Activated CD4-positive, alpha-beta T cell treated with anti-CD3 and anti-CD28 coated beads for 36 hours (primary cell): Measurements from ENCODE around the gene C20orf141. TPM values are rescaled to one million over a fixed set of nuclear protein-coding genes. Genes with fewer than 3 reads are reported as not detected.
"Not testable (repeated sequence)": the region's sequence is repeated elsewhere in the genome, so short reads cannot be mapped to it uniquely, and the experiment has no call there.

Source experiments
- ATAC-seq: fragments of 200-7000 bp; cut with Tn5 transposase; one replicate; pipeline ENCODE4 v1.10.0; 2021; ENCODE audit warnings: mild to moderate bottlenecking, moderate library complexity
- CTCF ChIA-PET: fragments of 350-600 bp; sonication (Branson Sonifier 250); formaldehyde crosslinking; loops from one replicate; lab custom pipeline; 2021; ENCODE audit warnings: antibody characterized with exemption; lab: Charles Lee
- POLR2A ChIA-PET: fragments of 350-600 bp; sonication (Branson Sonifier 250); formaldehyde crosslinking; loops from one replicate; lab custom pipeline; 2021; ENCODE audit warnings: antibody characterized with exemption, inconsistent platforms; lab: Charles Lee
- DNase-seq: peaks from one replicate; pipeline ENCODE4 v3.0.0-alpha.2; 2020
- H3K27ac Mint-ChIP-seq: one replicate; pipeline ENCODE4 v1.8.0; 2021; ENCODE audit warnings: mixed read lengths
- H3K27me3 Mint-ChIP-seq: one replicate; pipeline ENCODE4 v1.8.0; 2021; ENCODE audit warnings: mixed read lengths
- H3K36me3 Mint-ChIP-seq: one replicate; pipeline ENCODE4 v1.8.0; 2021; ENCODE audit warnings: low read depth, mixed read lengths
- H3K4me1 Mint-ChIP-seq: one replicate; pipeline ENCODE4 v1.8.0; 2021; ENCODE audit warnings: mixed read lengths
- H3K4me3 Mint-ChIP-seq: one replicate; pipeline ENCODE4 v1.8.0; 2021; ENCODE audit warnings: mild to moderate bottlenecking, moderate library complexity, mixed read lengths
- H3K9me3 Mint-ChIP-seq: one replicate; pipeline ENCODE4 v1.8.0; 2021; ENCODE audit warnings: low read depth, mixed read lengths
- intact Hi-C, 2 experiments: fragments of 100-400 bp; cut with DNase I in 1 of 2; cut with micrococcal nuclease in 1 of 2; formaldehyde crosslinking; loops; one replicate each; pipeline versions ENCODE4 v1.14.2 to v1.15.1; 2022 to 2024; cut with DNase I, micrococcal nuclease
- total RNA-seq, 2 experiments: library from RNA; stranded (reverse); gene quantifications; one replicate each; pipeline ENCODE4 v1.2.3, GENCODE V29; 2021

Gene C20orf141, protein sequence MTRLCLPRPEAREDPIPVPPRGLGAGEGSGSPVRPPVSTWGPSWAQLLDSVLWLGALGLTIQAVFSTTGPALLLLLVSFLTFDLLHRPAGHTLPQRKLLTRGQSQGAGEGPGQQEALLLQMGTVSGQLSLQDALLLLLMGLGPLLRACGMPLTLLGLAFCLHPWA
- not detected for total RNA-seq

- Mint-ChIP-seq H3K9me3 (peaks cover 2% of the 10 kb centered on the region), H3K4me1 (no peaks in the 10 kb centered on the region), H3K27ac (no peak within 1 kb of the TSS), H3K4me3 (no peak within 1 kb of the TSS), H3K27me3 (peaks cover 29% of the 10 kb centered on the region), H3K36me3 (no peaks in the 10 kb centered on the region)
- intact Hi-C loops: no loop called here
- ChIA-PET POLR2A (no interaction called here), CTCF (no interaction called here)
- ATAC-seq (no peak), DNase-seq (no peak)
Measured at GRCh38 chr20:2814587-2815051, at the start of gene C20orf141. Gene C20orf141 (plus strand): TSS chr20:2814987. CDS start chr20:2815185, 198 bp downstream.

GRCh38 chr20:2767768-2768631, 46.8 kb upstream of the C20orf141 start:
- POLR2A ChIA-PET: no interaction called here
- CTCF ChIA-PET: interaction anchor here (0.5 to 1.3 kb wide), 3 partner anchors 14 to 38 kb away, joined by 3 read pairs; no protein-coding TSS in a partner anchor
- Mint-ChIP-seq H3K9me3 (no peaks in the 10 kb centered on the region), H3K4me1 (peaks cover 7% of the 10 kb centered on the region), H3K27ac (no peak overlapping the region), H3K27me3 (peaks cover 11% of the 10 kb centered on the region), H3K36me3 (no peaks in the 10 kb centered on the region), H3K4me3 (no peak overlapping the region)
- intact Hi-C loops: no loop called here
- DNase-seq: no peak
- ATAC-seq: no peak

DNA sequence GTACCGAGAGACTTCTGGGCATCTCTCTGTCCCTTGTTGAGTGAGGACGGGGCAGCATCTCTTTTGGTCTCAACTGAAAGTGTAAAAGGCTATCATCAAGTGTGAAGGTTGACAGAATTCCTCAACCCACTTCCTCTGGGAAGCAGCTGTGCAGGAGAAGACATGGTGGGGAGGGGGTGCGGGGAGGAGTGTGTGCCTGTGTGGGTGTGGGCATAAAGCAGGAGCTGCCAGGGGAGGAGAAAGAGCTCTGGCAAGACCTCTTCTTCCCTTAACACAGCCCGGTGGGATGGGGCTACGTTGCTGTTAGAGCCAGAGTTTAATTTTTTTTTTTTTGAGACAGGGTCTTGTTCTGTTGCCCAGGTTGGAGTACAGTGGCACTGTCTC, 46.2 kb upstream of the C20orf141 start:
- Mint-ChIP-seq H3K27me3 (peaks cover 11% of the 10 kb centered on the region), H3K4me1 (peaks cover 7% of the 10 kb centered on the region), H3K9me3 (no peaks in the 10 kb centered on the region), H3K27ac (no peak overlapping the region), H3K36me3 (no peaks in the 10 kb centered on the region), H3K4me3 (no peak overlapping the region)
- CTCF ChIA-PET: interaction anchor here (1.3 kb wide), 1 partner anchor 16 kb away, joined by 3 read pairs; no protein-coding TSS in a partner anchor
- POLR2A ChIA-PET: no interaction called here
- DNase-seq: no peak
- intact Hi-C loops: no loop called here
- ATAC-seq: no peak

DNA sequence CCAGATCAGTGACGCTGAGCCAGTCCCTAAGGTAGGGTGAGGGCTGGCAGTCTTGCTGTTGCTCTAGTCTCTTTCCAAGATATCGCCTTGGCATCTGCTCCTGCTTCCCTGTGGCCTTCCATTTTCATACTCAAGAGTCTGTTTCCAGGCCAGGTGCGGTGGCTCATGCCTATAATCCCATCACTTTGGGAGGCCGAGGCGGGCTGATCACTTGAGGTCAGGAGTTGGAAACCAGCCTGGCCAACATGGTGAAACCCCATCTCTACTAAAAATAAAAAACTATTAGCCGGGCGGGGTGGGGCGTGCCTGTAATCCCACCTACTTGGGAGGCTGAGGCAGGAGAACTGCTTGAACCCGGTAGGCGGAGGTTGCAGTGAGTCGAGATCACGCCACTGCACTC, 44.7 kb upstream of the C20orf141 start:
- DNase-seq, H3K9me3 Mint-ChIP-seq, POLR2A ChIA-PET, ATAC-seq, H3K4me3 Mint-ChIP-seq, H3K36me3 Mint-ChIP-seq, H3K27ac Mint-ChIP-seq, CTCF ChIA-PET, H3K4me1 Mint-ChIP-seq, intact Hi-C loops: not testable (repeated sequence)
- H3K27me3 Mint-ChIP-seq: peaks cover 11% of the 10 kb centered on the region

DNA sequence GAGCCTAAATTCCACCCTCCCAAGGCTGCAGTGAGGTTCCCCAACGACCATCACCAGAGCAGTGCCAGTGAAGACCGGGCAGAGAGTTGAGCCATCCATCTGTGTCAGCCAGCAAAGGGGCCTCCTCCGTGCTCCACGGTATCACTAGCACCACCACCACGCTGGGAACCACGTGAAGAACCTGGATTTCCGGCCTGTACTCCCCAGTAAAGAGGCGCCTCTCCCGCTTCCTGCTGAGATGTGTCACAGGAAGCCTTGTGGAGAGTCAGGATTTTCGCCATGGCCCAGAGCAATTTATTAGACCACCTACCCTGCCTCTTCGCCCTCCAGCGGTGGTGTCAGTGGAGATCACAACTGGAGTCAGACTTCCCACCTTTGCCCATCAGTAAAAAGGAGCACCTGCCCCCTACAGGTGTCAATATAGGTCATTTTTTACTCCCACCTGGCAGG, 43.1 kb upstream of the C20orf141 start:
- H3K4me3 Mint-ChIP-seq: no peak overlapping the region
- no peaks in the 10 kb centered on the region for H3K36me3 Mint-ChIP-seq
- no peak overlapping the region for H3K27ac Mint-ChIP-seq
- peaks cover 11% of the 10 kb centered on the region for H3K27me3 Mint-ChIP-seq
- intact Hi-C loops: no loop called here
- DNase-seq (no peak), ATAC-seq (no peak)
- POLR2A ChIA-PET: no interaction called here
- H3K9me3 Mint-ChIP-seq: no peaks in the 10 kb centered on the region
- peaks cover 7% of the 10 kb centered on the region for H3K4me1 Mint-ChIP-seq
- CTCF ChIA-PET: interaction anchor here (0.6 kb wide), 1 partner anchor 222 kb away, joined by 3 read pairs; no protein-coding TSS in a partner anchor

DNA sequence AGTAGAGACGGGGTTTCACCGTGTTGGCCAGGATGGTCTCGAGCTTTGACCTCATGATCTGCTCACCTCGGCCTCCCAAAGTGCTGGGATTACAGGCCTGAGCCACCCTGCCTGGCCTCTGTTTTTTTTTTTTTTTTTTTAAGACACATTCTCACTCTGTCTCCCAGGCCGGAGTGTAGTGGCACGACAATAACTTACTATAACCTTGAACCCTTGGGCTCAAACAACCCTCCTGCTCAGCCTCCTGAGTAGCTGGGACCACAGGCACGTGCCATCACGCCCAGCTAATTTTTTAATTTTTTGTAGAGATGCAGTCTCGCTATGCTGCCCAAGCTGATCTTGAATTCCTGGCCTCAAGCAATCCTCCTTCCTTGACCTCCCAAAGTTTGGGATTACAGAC, 41.0 kb upstream of the C20orf141 start:
- DNase-seq: no peak
- no peak overlapping the region for H3K4me3 Mint-ChIP-seq
- peaks cover 11% of the 10 kb centered on the region for H3K4me1 Mint-ChIP-seq
- no peaks in the 10 kb centered on the region for H3K36me3 Mint-ChIP-seq
- H3K27me3 Mint-ChIP-seq: peaks cover 2% of the 10 kb centered on the region
- intact Hi-C loops: no loop called here
- H3K27ac Mint-ChIP-seq: no peak overlapping the region
- no peak for ATAC-seq
- ChIA-PET CTCF (interaction anchor here (0.7 to 1.0 kb wide), 3 partner anchors 17 to 82 kb away, joined by 3 to 4 read pairs (median 3); no protein-coding TSS in a partner anchor), POLR2A (no interaction called here)
- peaks cover 3% of the 10 kb centered on the region for H3K9me3 Mint-ChIP-seq

DNA sequence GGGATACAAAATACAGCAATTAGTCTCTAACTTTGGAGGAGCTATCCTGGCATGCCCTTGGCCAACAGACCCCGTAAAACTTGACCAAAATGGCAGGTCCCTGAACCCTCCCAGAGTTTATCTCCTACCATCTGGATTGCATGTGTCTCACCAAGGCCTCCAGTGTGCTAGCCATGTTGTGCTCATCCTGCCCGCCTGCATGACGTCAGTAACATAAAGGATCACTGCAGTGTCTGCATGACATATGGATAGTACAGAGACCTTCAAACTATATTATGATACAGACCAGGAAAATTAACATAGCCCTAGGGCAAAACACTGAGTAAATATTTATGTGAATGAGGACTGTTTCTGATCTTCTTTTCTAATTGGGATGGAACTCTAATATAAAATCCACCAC, 39.6 kb upstream of the C20orf141 start:
- DNase-seq (no peak), ATAC-seq (no peak)
- H3K36me3 Mint-ChIP-seq: no peaks in the 10 kb centered on the region
- H3K27me3 Mint-ChIP-seq: peaks cover 2% of the 10 kb centered on the region
- CTCF ChIA-PET: interaction anchor here (0.6 to 1.0 kb wide), 4 partner anchors 10 to 601 kb away, joined by 3 to 5 read pairs (median 4); no protein-coding TSS in a partner anchor
- H3K9me3 Mint-ChIP-seq: peaks cover 3% of the 10 kb centered on the region
- POLR2A ChIA-PET: no interaction called here
- H3K27ac Mint-ChIP-seq: no peak overlapping the region
- no peak overlapping the region for H3K4me3 Mint-ChIP-seq
- H3K4me1 Mint-ChIP-seq: peaks cover 11% of the 10 kb centered on the region
- intact Hi-C loops: no loop called here

GRCh38 chr20:2778602-2779321, 36.0 kb upstream of the C20orf141 start:
- Mint-ChIP-seq H3K27me3 (peaks cover 9% of the 10 kb centered on the region), H3K27ac (no peak overlapping the region), H3K4me3 (no peak overlapping the region), H3K36me3 (no peaks in the 10 kb centered on the region), H3K9me3 (peaks cover 3% of the 10 kb centered on the region), H3K4me1 (peaks cover 4% of the 10 kb centered on the region)
- POLR2A ChIA-PET: no interaction called here
- intact Hi-C loops: no loop called here
- CTCF ChIA-PET: no interaction called here
- DNase-seq (no peak), ATAC-seq (no peak)

DNA sequence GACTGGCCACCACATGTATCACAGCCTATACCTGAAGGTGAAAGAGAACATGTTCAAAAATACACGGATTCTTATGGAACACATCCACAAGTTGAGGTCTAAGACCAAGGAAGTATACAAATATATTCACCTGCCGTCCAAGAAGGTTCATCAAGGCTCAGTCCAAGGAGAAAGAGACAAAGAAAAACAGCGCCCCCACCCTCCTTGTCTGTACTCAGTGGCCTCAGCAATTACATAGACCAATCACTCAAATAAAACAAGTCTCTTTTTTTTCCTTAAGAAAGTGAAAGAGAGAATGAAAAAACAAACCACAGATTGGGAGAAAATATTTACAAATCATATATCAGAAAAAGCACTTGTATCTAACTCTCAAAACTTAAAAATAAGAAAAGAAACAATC, 33.8 kb upstream of the C20orf141 start:
- H3K4me1 Mint-ChIP-seq: peaks cover 6% of the 10 kb centered on the region
- DNase-seq (no peak), ATAC-seq (no peak)
- H3K27me3 Mint-ChIP-seq: peaks cover 13% of the 10 kb centered on the region
- H3K36me3 Mint-ChIP-seq: no peaks in the 10 kb centered on the region
- ChIA-PET CTCF (interaction anchor here (0.6 to 0.8 kb wide), 2 partner anchors 41 to 259 kb away, joined by 3 read pairs; no protein-coding TSS in a partner anchor), POLR2A (no interaction called here)
- H3K4me3 Mint-ChIP-seq: no peak overlapping the region
- peaks cover 3% of the 10 kb centered on the region for H3K9me3 Mint-ChIP-seq
- H3K27ac Mint-ChIP-seq: no peak overlapping the region
- intact Hi-C loops: no loop called here

DNA sequence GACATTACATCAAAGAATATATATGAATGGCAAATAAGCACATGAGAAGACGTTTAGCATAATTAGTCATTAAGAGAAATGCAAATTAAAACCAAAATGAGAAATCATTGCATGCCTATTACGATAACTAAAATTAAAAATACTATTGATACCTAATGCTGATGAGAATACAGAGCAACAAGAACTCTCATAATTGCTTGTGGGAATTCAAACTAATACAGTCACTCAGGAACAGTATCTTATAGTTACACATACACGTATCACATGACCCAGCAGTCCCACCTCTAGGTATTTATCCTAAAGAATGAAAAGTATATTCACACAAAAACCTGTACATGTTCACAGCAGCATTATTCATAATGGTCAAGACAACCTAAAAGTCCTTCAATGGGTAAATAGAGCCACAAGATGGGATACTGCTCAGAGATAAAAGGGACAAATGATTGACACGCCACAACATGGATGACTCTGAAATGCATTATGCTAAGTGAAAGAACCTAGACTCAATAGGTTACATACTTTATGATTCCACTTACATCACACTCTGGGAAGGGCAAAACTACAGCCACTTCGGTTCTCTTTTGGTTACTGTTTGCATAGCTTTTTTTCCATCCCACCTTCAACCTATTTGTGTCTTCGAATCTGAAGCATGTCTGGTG, 30.8 kb upstream of the C20orf141 start:
- intact Hi-C loops: no loop called here
- Mint-ChIP-seq H3K9me3 (no peaks in the 10 kb centered on the region), H3K27ac (no peak overlapping the region), H3K36me3 (no peaks in the 10 kb centered on the region), H3K4me1 (peaks cover 3% of the 10 kb centered on the region), H3K27me3 (peaks cover 16% of the 10 kb centered on the region), H3K4me3 (no peak overlapping the region)
- peak; percentile 51 for ATAC-seq
- CTCF ChIA-PET: interaction anchor here (1.0 kb wide), 1 partner anchor 11 kb away, joined by 3 read pairs; no protein-coding TSS in a partner anchor
- POLR2A ChIA-PET: no interaction called here
- DNase-seq: no peak

DNA sequence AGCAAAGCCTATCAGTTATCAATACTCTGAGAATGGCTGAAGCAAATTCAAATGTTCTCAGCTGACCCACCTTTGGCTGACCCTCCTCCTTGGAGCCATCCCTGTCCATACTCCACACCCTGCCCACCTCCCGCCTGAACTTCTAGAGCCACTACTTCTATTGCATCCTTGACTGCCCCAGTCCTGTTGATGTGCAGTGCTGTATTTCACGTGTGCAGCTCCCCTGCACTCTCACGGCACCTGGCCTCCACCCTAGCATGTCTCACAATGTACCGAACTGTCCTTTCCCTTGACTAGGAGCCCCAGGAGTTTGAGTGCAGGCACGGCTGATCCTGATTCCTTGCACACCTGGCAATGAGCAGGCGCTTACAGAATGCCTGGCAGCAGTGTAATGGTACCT, 21.3 kb upstream of the C20orf141 start:
- H3K9me3 Mint-ChIP-seq: no peaks in the 10 kb centered on the region
- H3K36me3 Mint-ChIP-seq: no peaks in the 10 kb centered on the region
- DNase-seq: no peak
- intact Hi-C loops: no loop called here
- POLR2A ChIA-PET: no interaction called here
- H3K27me3 Mint-ChIP-seq: peaks cover 19% of the 10 kb centered on the region
- ATAC-seq: no peak
- H3K27ac Mint-ChIP-seq: no peak overlapping the region
- H3K4me1 Mint-ChIP-seq: no peaks in the 10 kb centered on the region
- no peak overlapping the region for H3K4me3 Mint-ChIP-seq
- CTCF ChIA-PET: interaction anchor here (1.0 kb wide), 1 partner anchor 41 kb away, joined by 3 read pairs; no protein-coding TSS in a partner anchor
